ENCODE results near the gene DIPK1C. TPM values are rescaled to one million over a fixed set of nuclear protein-coding genes. Genes with fewer than 3 reads are reported as not detected.

Gene DIPK1C
- total and polyA plus RNA-seq, 10 of the 15 experiments (the other 5 are each of a cell fraction or from before 2014, with no cell fraction given) = not detected

DNA sequence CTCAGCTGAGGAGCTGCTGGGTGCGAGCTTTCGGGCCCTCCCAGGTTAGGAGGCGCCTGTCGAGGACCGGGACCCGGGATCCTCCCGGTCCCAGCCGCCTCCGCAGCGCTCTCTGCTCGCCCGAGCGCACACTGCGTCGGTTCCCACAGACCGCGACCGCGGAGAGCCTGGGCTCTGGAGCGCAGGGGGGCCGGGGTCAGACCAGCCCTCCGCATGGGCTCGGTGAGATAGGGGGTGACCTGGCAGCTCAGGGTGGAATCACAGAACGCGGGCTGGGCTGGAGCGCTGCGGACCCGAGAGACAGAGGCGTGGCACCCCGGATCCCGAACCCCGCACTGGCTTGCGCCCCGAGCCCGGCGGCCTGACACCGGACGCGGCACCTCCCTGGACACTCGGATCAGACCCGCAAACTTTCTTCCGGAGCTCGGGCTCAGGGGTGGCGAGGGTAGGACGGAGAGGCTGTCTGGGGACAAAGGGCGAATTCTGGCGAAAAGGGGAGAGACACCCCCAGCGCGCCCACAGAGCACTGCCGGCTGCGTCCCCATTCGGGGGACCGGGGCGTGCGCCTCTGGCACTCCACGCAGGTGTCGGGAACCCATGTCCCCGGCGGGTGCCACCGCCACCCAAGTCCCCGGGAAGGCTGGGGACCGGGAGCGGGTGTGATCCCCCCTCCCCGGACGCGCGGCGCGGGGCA lies 612 bp downstream of the DIPK1C start:
- H3K9me3 ChIP-seq (replicated peaks; ENCODE audit: control insufficient read depth, insufficient read depth, low read length) = no peaks in the 10 kb centered on the region
- FAIRE-seq (no peak), ATAC-seq (no peak), DNase-seq (ENCODE audit: low read depth, low spot score) (no peak)
- H3K4me2 ChIP-seq (ENCODE audit: control insufficient read depth, insufficient read depth) = no peak overlapping the region
- ChIA-PET SMC1A (ENCODE audit: uncharacterized antibody, unreplicated experiment) (no interaction called here), RAD21 (ENCODE audit: unreplicated experiment) (no interaction called here), POLR2A (no interaction called here), CTCF (no interaction called here)
- no peak overlapping the region for H2AFZ ChIP-seq (ENCODE audit: control insufficient read depth, low read depth, low read length)
- H3K4me1 ChIP-seq (ENCODE audit: control insufficient read depth, insufficient read depth, low read length) = no peaks in the 10 kb centered on the region
- H3K36me3 ChIP-seq (ENCODE audit: control insufficient read depth in 2 of 2, insufficient read depth in 2 of 2, low read length in 1 of 2) = no peaks in the 10 kb centered on the region
- no peaks in the 10 kb centered on the region for H3K79me2 ChIP-seq (ENCODE audit: control insufficient read depth, insufficient read depth, low read length)
- H3K9ac ChIP-seq (ENCODE audit: control insufficient read depth, insufficient read depth, low read length) = no peak overlapping the region
- no TSS peak for BruUV-seq (replicated peaks)
- 8% methylated on average over 69 of the region's 69 CpGs for WGBS (ENCODE audit: insufficient coverage, insufficient replicate concordance, low lambda C conversion rate, missing lambda C conversion rate)
- H3K27me3 ChIP-seq (replicated peaks in 1 of 2; ENCODE audit: control insufficient read depth in 2 of 2, insufficient read depth in 2 of 2, low read length in 1 of 2) = peaks cover 8 to 9% of the 10 kb centered on the region in 2 experiments
- no peak overlapping the region for H3K27ac ChIP-seq (ENCODE audit: control insufficient read depth, insufficient read depth)
- H4K20me1 ChIP-seq (ENCODE audit: control insufficient read depth, insufficient read depth) = no peaks in the 10 kb centered on the region
- in situ Hi-C loops (cut with MboI) (no loop called here), intact Hi-C loops (cut with micrococcal nuclease; ENCODE audit: unreplicated experiment) (no loop called here)
- no peak for TF ChIP-seq SMAD1 (IDR thresholded peaks at IDR 0.05; ENCODE audit: low read depth, partially characterized antibody)
- TF ChIP-seq HDAC6 (IDR thresholded peaks at IDR 0.05; ENCODE audit: unreplicated experiment) = peak; percentile 88
- TF ChIP-seq YBX1 (IDR thresholded peaks at IDR 0.05) = no peak
- no peak for TF ChIP-seq IKZF1 (conservative IDR thresholded peaks at IDR 0.05)
- no peak overlapping the region for H3K4me3 ChIP-seq

GRCh38 chr18:74456017-74456348 lies 1.1 kb downstream of the DIPK1C start:
- no peaks in the 10 kb centered on the region for H3K9me3 ChIP-seq (replicated peaks; ENCODE audit: control insufficient read depth, insufficient read depth, low read length)
- no peak overlapping the region for H3K4me2 ChIP-seq (ENCODE audit: control insufficient read depth, insufficient read depth)
- no peak overlapping the region for H2AFZ ChIP-seq (ENCODE audit: control insufficient read depth, low read depth, low read length)
- no peaks in the 10 kb centered on the region for H4K20me1 ChIP-seq (ENCODE audit: control insufficient read depth, insufficient read depth)
- intact Hi-C loops (cut with micrococcal nuclease; ENCODE audit: unreplicated experiment) (no loop called here), in situ Hi-C loops (cut with MboI) (no loop called here)
- H3K4me3 ChIP-seq = no peak overlapping the region
- POLR2A ChIA-PET = no interaction called here
- 1% methylated on average over 7 of the region's 7 CpGs for WGBS (ENCODE audit: insufficient coverage, insufficient replicate concordance, low lambda C conversion rate, missing lambda C conversion rate)
- BruUV-seq (replicated peaks) = no TSS peak
- peaks cover 8 to 9% of the 10 kb centered on the region in 2 experiments for H3K27me3 ChIP-seq (replicated peaks in 1 of 2; ENCODE audit: control insufficient read depth in 2 of 2, insufficient read depth in 2 of 2, low read length in 1 of 2)
- DNase-seq (ENCODE audit: low read depth, low spot score) (no peak), ATAC-seq (no peak), FAIRE-seq (no peak)
- H3K4me1 ChIP-seq (ENCODE audit: control insufficient read depth, insufficient read depth, low read length) = no peaks in the 10 kb centered on the region
- no peak overlapping the region for H3K9ac ChIP-seq (ENCODE audit: control insufficient read depth, insufficient read depth, low read length)
- CTCF ChIA-PET = no interaction called here
- H3K79me2 ChIP-seq (ENCODE audit: control insufficient read depth, insufficient read depth, low read length) = no peaks in the 10 kb centered on the region
- RAD21 ChIA-PET (ENCODE audit: unreplicated experiment) = no interaction called here
- H3K27ac ChIP-seq (ENCODE audit: control insufficient read depth, insufficient read depth) = no peak overlapping the region
- no peaks in the 10 kb centered on the region for H3K36me3 ChIP-seq (ENCODE audit: control insufficient read depth in 2 of 2, insufficient read depth in 2 of 2, low read length in 1 of 2)
- SMC1A ChIA-PET (ENCODE audit: uncharacterized antibody, unreplicated experiment) = no interaction called here
- TF ChIP-seq SIX5 (IDR thresholded peaks at IDR 0.05; ENCODE audit: low read depth, low read length, severe bottlenecking) = no peak
- TF ChIP-seq MLLT1 (IDR thresholded peaks at IDR 0.05) = no peak
- no peak for TF ChIP-seq TCF12 (IDR thresholded peaks at IDR 0.05; ENCODE audit: low read depth, low read length)
- TF ChIP-seq HCFC1 (IDR thresholded peaks at IDR 0.05; ENCODE audit: low read length) = no peak
- TF ChIP-seq MYC (IDR thresholded peaks at IDR 0.05; ENCODE audit: insufficient read depth, insufficient read length, insufficient replicate concordance, low read length, severe bottlenecking) = no peak
- TF ChIP-seq, protein P1, sequence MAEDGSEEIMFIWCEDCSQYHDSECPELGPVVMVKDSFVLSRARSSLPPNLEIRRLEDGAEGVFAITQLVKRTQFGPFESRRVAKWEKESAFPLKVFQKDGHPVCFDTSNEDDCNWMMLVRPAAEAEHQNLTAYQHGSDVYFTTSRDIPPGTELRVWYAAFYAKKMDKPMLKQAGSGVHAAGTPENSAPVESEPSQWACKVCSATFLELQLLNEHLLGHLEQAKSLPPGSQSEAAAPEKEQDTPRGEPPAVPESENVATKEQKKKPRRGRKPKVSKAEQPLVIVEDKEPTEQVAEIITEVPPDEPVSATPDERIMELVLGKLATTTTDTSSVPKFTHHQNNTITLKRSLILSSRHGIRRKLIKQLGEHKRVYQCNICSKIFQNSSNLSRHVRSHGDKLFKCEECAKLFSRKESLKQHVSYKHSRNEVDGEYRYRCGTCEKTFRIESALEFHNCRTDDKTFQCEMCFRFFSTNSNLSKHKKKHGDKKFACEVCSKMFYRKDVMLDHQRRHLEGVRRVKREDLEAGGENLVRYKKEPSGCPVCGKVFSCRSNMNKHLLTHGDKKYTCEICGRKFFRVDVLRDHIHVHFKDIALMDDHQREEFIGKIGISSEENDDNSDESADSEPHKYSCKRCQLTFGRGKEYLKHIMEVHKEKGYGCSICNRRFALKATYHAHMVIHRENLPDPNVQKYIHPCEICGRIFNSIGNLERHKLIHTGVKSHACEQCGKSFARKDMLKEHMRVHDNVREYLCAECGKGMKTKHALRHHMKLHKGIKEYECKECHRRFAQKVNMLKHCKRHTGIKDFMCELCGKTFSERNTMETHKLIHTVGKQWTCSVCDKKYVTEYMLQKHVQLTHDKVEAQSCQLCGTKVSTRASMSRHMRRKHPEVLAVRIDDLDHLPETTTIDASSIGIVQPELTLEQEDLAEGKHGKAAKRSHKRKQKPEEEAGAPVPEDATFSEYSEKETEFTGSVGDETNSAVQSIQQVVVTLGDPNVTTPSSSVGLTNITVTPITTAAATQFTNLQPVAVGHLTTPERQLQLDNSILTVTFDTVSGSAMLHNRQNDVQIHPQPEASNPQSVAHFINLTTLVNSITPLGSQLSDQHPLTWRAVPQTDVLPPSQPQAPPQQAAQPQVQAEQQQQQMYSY (CRISPR knock-in tag; IDR thresholded peaks at IDR 0.05) = no peak
- TF ChIP-seq DPF2 (IDR thresholded peaks at IDR 0.05) = no peak
- no peak for TF ChIP-seq MXI1 (IDR thresholded peaks at IDR 0.05; ENCODE audit: low read depth, low read length)
- no peak for TF ChIP-seq BRCA1 (IDR thresholded peaks at IDR 0.05; ENCODE audit: low read depth, low read length)
- no peak for TF ChIP-seq ZNF274 (IDR thresholded peaks at IDR 0.05; ENCODE audit: insufficient read depth, insufficient read length)
- no peak for TF ChIP-seq KLF5 (IDR thresholded peaks at IDR 0.05; ENCODE audit: partially characterized antibody)
